B cell (primary cell): ENCODE data around the gene ERMAP.

ENCODE experiments used
- EZH2 ChIP-seq: IDR thresholded peaks from 2 replicates; pipeline ENCODE4 v1.6.1; 2012; ENCODE audit warnings: borderline replicate concordance, low read depth, mild to moderate bottlenecking, moderate library complexity, low read length; ENCODE audit not compliant: insufficient read depth, poor library complexity, severe bottlenecking
- TF ChIP-seq, protein P1 (sequence below): fragments of 200-600 bp; IDR thresholded peaks from one replicate; pipeline ENCODE4 v1.8.0; 2022; ENCODE audit warnings: antibody characterized with exemption, mild to moderate bottlenecking

DNA sequence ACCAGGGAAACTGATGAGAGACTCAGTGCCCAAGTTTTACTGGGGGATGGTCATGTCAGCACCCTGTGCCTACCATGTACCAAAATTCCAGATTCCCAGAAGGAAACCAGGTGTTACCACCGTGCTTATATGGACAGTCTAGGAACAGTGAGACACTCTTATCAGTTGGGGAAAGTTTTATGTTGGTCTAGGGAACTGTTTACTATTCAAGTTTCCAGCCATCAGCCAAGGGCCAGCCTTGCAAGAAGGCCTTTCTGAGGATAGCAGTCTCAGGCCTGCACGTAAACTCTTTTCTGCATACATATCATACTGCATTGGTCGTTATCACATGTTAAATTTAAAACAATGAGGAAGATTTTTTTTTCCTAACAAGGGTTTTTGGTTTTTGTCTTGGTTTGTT is 19.5 kb upstream of the ERMAP start:
- TF ChIP-seq, protein P1, sequence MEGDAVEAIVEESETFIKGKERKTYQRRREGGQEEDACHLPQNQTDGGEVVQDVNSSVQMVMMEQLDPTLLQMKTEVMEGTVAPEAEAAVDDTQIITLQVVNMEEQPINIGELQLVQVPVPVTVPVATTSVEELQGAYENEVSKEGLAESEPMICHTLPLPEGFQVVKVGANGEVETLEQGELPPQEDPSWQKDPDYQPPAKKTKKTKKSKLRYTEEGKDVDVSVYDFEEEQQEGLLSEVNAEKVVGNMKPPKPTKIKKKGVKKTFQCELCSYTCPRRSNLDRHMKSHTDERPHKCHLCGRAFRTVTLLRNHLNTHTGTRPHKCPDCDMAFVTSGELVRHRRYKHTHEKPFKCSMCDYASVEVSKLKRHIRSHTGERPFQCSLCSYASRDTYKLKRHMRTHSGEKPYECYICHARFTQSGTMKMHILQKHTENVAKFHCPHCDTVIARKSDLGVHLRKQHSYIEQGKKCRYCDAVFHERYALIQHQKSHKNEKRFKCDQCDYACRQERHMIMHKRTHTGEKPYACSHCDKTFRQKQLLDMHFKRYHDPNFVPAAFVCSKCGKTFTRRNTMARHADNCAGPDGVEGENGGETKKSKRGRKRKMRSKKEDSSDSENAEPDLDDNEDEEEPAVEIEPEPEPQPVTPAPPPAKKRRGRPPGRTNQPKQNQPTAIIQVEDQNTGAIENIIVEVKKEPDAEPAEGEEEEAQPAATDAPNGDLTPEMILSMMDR, result no peak
- TF ChIP-seq EZH2, result no peak
